NB4 (cell line): ENCODE data around the gene SCAMP1.

Experiments
- CTCF ChIP-seq: IDR thresholded peaks from one replicate; pipeline ENCODE4 v1.5.1; 2012; ENCODE audit warnings: low read depth, low read length
- MAX ChIP-seq: IDR thresholded peaks from 2 replicates; pipeline ENCODE4 v1.6.1; 2011; ENCODE audit warnings: low read depth, low read length
- POLR2A ChIP-seq: IDR thresholded peaks from 2 replicates; pipeline ENCODE4 v1.6.1; 2011; ENCODE audit warnings: mild to moderate bottlenecking; ENCODE audit not compliant: insufficient read length; ENCODE audit errors: extremely low read depth

- TF ChIP-seq MAX, result no peak
- no peak for TF ChIP-seq CTCF
- TF ChIP-seq POLR2A, result no peak
These were observed 127.4 kb downstream of the SCAMP1 start for GRCh38 chr5:78487846-78488245.
